ENCODE data around the gene NELL1. TPM values are rescaled to one million over a fixed set of nuclear protein-coding genes. Genes with fewer than 3 reads are reported as not detected.

Gene NELL1
- total RNA-seq, 1 experiment from 2014 or later, result 0.19 TPM

DNA sequence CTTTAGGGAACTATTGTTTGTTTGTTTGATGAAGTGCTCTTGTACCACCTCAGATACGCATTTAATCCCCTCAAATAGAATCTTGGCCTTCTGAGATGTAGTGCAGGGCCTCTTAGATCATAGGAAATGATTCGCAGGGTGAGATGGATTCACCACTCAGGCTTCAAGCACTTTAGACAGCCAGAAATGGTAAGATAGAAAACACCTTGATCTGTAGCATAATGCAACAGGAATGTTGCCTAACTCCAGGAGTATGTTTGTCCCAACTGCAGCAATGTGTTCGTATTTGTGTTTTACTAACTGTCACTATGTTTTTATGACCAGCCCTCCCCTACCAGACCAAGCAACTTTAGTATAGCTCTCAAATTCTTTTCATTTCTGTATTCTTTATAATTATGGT lies 761.2 kb downstream of the NELL1 start:
- H3K9me2 ChIP-seq (replicated peaks; ENCODE audit: insufficient read depth, low read length), result no peaks in the 10 kb centered on the region
- H3K36me3 ChIP-seq (ENCODE audit: insufficient read depth, low read length), result no peaks in the 10 kb centered on the region
- no peaks in the 10 kb centered on the region for H4K20me1 ChIP-seq (ENCODE audit: insufficient read depth, low read depth, low read length)
- DNase-seq, result no peak
- no peak overlapping the region for H3K9ac ChIP-seq (ENCODE audit: low read length)
- H3K79me2 ChIP-seq (ENCODE audit: low read length), result no peaks in the 10 kb centered on the region
- no peak overlapping the region for H3K27ac ChIP-seq (ENCODE audit: low read length)
- no peak overlapping the region for H3K4me3 ChIP-seq (ENCODE audit: low read length)
- H3K4me1 ChIP-seq (ENCODE audit: low read length), result no peaks in the 10 kb centered on the region
- no peak overlapping the region for H3K4me2 ChIP-seq (ENCODE audit: low read depth, low read length, poor library complexity, severe bottlenecking)
- no peaks in the 10 kb centered on the region for H3K27me3 ChIP-seq (ENCODE audit: low read length)
- H2AFZ ChIP-seq (ENCODE audit: low read length), result no peak overlapping the region
- H3K9me3 ChIP-seq (ENCODE audit: low read length), result no peaks in the 10 kb centered on the region

DNA sequence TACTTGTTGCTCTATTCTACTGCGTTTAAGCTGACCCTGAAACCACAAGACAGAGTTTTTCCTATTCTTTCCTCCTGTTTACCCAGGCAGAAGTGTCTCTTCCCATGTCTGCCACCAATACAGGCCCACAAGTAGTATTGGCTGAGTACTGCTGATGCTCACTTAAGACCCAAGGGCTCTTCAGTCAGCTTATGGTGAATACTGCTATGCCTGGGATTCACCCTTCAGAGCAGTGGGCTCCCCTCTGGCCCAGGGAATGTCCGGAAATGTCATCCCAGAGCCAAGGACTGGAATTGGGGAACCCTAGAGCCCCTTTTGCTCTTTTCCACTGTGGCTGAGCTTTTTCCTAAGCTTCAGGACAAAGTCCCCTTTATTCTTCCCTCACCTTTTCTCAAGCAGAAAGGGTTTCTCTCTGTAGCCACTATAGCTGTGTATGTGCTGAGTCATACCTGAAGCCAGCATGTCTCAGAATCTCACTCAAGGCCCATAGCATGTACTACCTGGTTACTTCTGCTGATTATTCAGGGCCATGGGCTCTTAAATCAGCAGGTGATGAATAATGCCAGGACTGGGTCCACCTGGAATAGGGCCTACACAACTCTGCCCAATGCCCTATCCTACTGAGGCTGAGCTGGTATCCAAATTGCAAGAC lies 777.7 kb downstream of the NELL1 start:
- Histone ChIP-seq H3K9me2 (replicated peaks; ENCODE audit: insufficient read depth, low read length) (no peaks in the 10 kb centered on the region), H3K9me3 (ENCODE audit: low read length) (0 out of 2 replicates have a peak, but pooled peaks cover 2% of the 10 kb centered on the region), H3K9ac (ENCODE audit: low read length) (no peak overlapping the region), H3K27me3 (ENCODE audit: low read length) (no peaks in the 10 kb centered on the region), H3K79me2 (ENCODE audit: low read length) (no peaks in the 10 kb centered on the region), H4K20me1 (ENCODE audit: insufficient read depth, low read depth, low read length) (no peaks in the 10 kb centered on the region), H3K4me3 (ENCODE audit: low read length) (no peak overlapping the region), H3K36me3 (ENCODE audit: insufficient read depth, low read length) (no peaks in the 10 kb centered on the region), H3K4me1 (ENCODE audit: low read length) (no peaks in the 10 kb centered on the region), H2AFZ (ENCODE audit: low read length) (no peak overlapping the region), H3K27ac (ENCODE audit: low read length) (no peak overlapping the region), H3K4me2 (ENCODE audit: low read depth, low read length, poor library complexity, severe bottlenecking) (no peak overlapping the region)
- DNase-seq, result no peak

DNA sequence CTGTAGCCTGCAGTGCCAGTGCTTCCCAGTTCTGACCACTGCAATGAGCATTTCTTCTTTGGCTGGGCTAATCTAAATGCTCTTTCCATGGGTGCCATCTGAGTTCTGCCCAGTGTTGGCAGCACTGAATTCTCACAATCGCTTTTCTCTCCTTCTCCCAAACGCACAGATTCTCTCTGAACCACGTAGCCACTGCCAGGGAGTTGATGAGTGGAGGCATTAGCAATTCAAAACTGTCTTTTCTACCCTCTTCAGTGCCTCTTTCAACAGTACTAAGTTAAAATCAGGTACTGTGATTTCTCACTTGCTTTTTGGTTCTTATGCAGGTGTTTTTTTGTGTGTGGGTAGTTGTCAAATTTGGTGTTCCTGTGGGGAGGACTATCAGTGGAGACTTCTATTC lies 778.5 kb downstream of the NELL1 start:
- Histone ChIP-seq H3K36me3 (ENCODE audit: insufficient read depth, low read length) (no peaks in the 10 kb centered on the region), H3K79me2 (ENCODE audit: low read length) (no peaks in the 10 kb centered on the region), H3K27me3 (ENCODE audit: low read length) (no peaks in the 10 kb centered on the region), H3K9me3 (ENCODE audit: low read length) (0 out of 2 replicates have a peak, but pooled peaks cover 2% of the 10 kb centered on the region), H3K9me2 (replicated peaks; ENCODE audit: insufficient read depth, low read length) (no peaks in the 10 kb centered on the region), H3K4me3 (ENCODE audit: low read length) (no peak overlapping the region), H3K9ac (ENCODE audit: low read length) (no peak overlapping the region), H2AFZ (ENCODE audit: low read length) (no peak overlapping the region), H4K20me1 (ENCODE audit: insufficient read depth, low read depth, low read length) (no peaks in the 10 kb centered on the region), H3K4me2 (ENCODE audit: low read depth, low read length, poor library complexity, severe bottlenecking) (no peak overlapping the region), H3K4me1 (ENCODE audit: low read length) (no peaks in the 10 kb centered on the region), H3K27ac (ENCODE audit: low read length) (no peak overlapping the region)
- DNase-seq, result no peak

DNA sequence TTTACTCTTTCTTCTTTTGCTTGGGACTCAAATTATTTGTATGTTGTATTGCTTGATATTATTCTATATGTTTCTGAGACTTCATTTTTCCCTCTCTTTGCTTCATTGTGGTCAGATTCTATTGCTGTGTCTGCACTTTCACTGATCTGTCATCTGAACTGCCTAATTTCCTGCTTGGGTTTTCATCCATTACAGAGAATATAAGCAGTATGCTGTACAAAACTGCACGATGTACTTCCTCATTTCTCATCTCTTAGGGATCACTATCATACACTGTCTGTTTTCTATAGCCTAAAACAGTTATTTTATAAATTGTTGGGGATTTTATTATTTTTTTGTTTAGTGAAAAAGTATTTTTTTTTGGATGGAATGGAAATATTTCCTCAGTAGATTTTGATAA lies 786.8 kb downstream of the NELL1 start:
- Histone ChIP-seq H3K4me3 (ENCODE audit: low read length) (no peak overlapping the region), H3K9ac (ENCODE audit: low read length) (no peak overlapping the region), H3K4me1 (ENCODE audit: low read length) (no peaks in the 10 kb centered on the region), H3K9me3 (ENCODE audit: low read length) (no peaks in the 10 kb centered on the region), H3K9me2 (replicated peaks; ENCODE audit: insufficient read depth, low read length) (no peaks in the 10 kb centered on the region), H2AFZ (ENCODE audit: low read length) (no peak overlapping the region), H3K4me2 (ENCODE audit: low read depth, low read length, poor library complexity, severe bottlenecking) (no peak overlapping the region), H4K20me1 (ENCODE audit: insufficient read depth, low read depth, low read length) (no peaks in the 10 kb centered on the region), H3K27me3 (ENCODE audit: low read length) (no peaks in the 10 kb centered on the region), H3K27ac (ENCODE audit: low read length) (no peak overlapping the region), H3K79me2 (ENCODE audit: low read length) (no peaks in the 10 kb centered on the region), H3K36me3 (ENCODE audit: insufficient read depth, low read length) (no peaks in the 10 kb centered on the region)
- no peak for DNase-seq

DNA sequence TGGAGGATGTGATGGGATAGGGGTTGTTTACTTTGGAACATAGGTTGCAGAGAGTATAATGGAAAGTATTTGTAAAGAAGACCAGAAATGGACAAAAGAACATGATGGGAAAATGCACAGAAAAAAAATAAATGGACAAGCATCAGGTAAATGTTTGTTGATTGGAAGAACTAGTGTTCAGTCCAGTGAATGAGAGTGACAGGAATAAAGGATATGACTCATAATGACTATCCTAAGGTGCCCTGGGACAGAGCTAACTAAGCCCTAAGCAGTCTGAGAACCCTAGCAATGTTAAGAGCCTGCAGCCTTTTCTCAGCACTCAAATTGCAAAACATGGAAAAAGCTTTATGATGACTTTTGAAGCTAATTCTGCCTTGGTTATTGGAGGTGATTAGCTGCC lies 790.7 kb downstream of the NELL1 start:
- Histone ChIP-seq H3K27me3 (ENCODE audit: low read length) (no peaks in the 10 kb centered on the region), H3K9me3 (ENCODE audit: low read length) (no peaks in the 10 kb centered on the region), H3K9ac (ENCODE audit: low read length) (no peak overlapping the region), H3K4me2 (ENCODE audit: low read depth, low read length, poor library complexity, severe bottlenecking) (no peak overlapping the region), H3K36me3 (ENCODE audit: insufficient read depth, low read length) (no peaks in the 10 kb centered on the region), H3K79me2 (ENCODE audit: low read length) (no peaks in the 10 kb centered on the region), H3K4me3 (ENCODE audit: low read length) (no peak overlapping the region), H2AFZ (ENCODE audit: low read length) (no peak overlapping the region), H3K4me1 (ENCODE audit: low read length) (peaks cover 4% of the 10 kb centered on the region), H3K9me2 (replicated peaks; ENCODE audit: insufficient read depth, low read length) (no peaks in the 10 kb centered on the region), H3K27ac (ENCODE audit: low read length) (no peak overlapping the region), H4K20me1 (ENCODE audit: insufficient read depth, low read depth, low read length) (no peaks in the 10 kb centered on the region)
- no peak for DNase-seq

DNA sequence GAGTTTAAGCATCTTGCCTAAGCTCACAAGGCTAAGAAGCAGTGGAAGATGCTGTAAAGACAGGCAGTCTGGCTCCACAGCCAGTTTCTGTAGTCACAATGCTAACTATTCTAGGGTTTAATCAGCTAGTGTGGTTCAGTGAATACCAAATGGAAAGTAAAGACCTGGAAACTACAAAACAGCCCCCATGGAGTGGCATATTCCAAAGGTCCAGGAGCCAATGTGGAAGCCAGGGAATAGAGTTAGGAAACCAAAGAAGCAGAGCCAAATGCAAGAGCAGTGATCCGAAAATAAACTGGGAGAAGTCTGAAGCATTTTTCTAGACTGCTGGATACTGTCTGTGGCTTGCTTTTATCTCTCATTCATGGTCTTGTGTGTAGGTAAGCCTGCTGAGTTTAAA lies 792.3 kb downstream of the NELL1 start:
- H3K4me2 ChIP-seq (ENCODE audit: low read depth, low read length, poor library complexity, severe bottlenecking), result no peak overlapping the region
- no peak overlapping the region for H3K4me3 ChIP-seq (ENCODE audit: low read length)
- H3K9ac ChIP-seq (ENCODE audit: low read length), result no peak overlapping the region
- DNase-seq, result no peak
- no peak overlapping the region for H3K27ac ChIP-seq (ENCODE audit: low read length)
- H3K79me2 ChIP-seq (ENCODE audit: low read length), result no peaks in the 10 kb centered on the region
- no peaks in the 10 kb centered on the region for H3K9me3 ChIP-seq (ENCODE audit: low read length)
- peaks cover 15% of the 10 kb centered on the region for H3K4me1 ChIP-seq (ENCODE audit: low read length)
- no peaks in the 10 kb centered on the region for H3K9me2 ChIP-seq (replicated peaks; ENCODE audit: insufficient read depth, low read length)
- H3K36me3 ChIP-seq (ENCODE audit: insufficient read depth, low read length), result no peaks in the 10 kb centered on the region
- no peaks in the 10 kb centered on the region for H4K20me1 ChIP-seq (ENCODE audit: insufficient read depth, low read depth, low read length)
- no peak overlapping the region for H2AFZ ChIP-seq (ENCODE audit: low read length)
- H3K27me3 ChIP-seq (ENCODE audit: low read length), result no peaks in the 10 kb centered on the region

DNA sequence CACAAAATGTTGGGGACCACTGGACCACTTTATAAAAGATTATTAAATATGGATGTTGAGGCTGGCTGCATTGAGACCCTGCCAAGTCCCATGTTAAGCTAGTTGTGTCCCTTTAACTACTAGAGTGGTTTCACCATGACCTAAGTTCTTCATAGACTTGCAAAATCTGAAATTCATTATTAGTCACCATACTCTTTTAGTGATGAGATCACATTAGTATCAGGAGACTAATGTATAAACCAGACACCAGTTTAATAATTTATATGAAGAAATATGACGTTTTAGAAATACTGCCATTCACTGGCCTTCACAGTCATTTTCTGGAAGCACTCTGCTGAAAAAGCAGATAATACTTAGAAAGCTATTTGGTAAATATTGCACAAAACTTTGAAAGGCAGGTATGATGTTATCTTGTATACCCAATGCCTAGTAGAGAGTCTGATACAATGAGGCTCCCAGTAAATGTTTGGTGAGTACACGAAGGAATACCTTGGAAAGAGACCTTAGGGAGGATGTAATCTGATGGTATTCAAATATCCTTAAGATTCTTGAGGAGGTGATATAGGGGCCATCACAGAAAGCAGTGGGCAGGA lies 795.3 kb downstream of the NELL1 start:
- H3K4me1 ChIP-seq (ENCODE audit: low read length), result peaks cover 15% of the 10 kb centered on the region
- H3K4me2 ChIP-seq (ENCODE audit: low read depth, low read length, poor library complexity, severe bottlenecking), result no peak overlapping the region
- no peak overlapping the region for H3K9ac ChIP-seq (ENCODE audit: low read length)
- H3K9me3 ChIP-seq (ENCODE audit: low read length), result no peaks in the 10 kb centered on the region
- H4K20me1 ChIP-seq (ENCODE audit: insufficient read depth, low read depth, low read length), result no peaks in the 10 kb centered on the region
- H2AFZ ChIP-seq (ENCODE audit: low read length), result no peak overlapping the region
- no peaks in the 10 kb centered on the region for H3K9me2 ChIP-seq (replicated peaks; ENCODE audit: insufficient read depth, low read length)
- H3K79me2 ChIP-seq (ENCODE audit: low read length), result no peaks in the 10 kb centered on the region
- no peaks in the 10 kb centered on the region for H3K27me3 ChIP-seq (ENCODE audit: low read length)
- DNase-seq, result no peak
- H3K36me3 ChIP-seq (ENCODE audit: insufficient read depth, low read length), result no peaks in the 10 kb centered on the region
- no peak overlapping the region for H3K27ac ChIP-seq (ENCODE audit: low read length)
- H3K4me3 ChIP-seq (ENCODE audit: low read length), result no peak overlapping the region

DNA sequence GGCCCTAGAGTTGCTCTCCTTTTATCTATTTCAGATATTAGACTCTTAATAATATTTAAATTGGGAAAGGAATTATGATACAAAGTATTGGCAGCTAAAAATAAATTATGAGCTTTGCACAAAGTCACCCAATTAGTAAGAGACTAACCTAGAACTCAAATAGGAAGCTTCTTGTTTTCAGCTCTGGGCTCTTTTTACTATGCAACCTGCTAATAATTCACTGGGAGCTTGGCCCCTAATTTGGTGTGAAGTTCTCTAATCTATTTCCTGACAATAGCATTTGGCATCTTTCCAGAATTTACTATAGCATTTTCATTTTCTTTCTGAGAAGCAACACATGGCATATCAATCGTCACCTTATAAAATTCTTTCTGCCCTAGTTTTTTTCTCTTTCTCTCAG lies 795.8 kb downstream of the NELL1 start:
- no peak overlapping the region for H3K4me2 ChIP-seq (ENCODE audit: low read depth, low read length, poor library complexity, severe bottlenecking)
- H3K9ac ChIP-seq (ENCODE audit: low read length), result no peak overlapping the region
- no peaks in the 10 kb centered on the region for H3K36me3 ChIP-seq (ENCODE audit: insufficient read depth, low read length)
- H3K4me3 ChIP-seq (ENCODE audit: low read length), result no peak overlapping the region
- peaks cover 15% of the 10 kb centered on the region for H3K4me1 ChIP-seq (ENCODE audit: low read length)
- H3K79me2 ChIP-seq (ENCODE audit: low read length), result no peaks in the 10 kb centered on the region
- no peaks in the 10 kb centered on the region for H3K9me3 ChIP-seq (ENCODE audit: low read length)
- no peaks in the 10 kb centered on the region for H3K27me3 ChIP-seq (ENCODE audit: low read length)
- no peaks in the 10 kb centered on the region for H3K9me2 ChIP-seq (replicated peaks; ENCODE audit: insufficient read depth, low read length)
- H3K27ac ChIP-seq (ENCODE audit: low read length), result no peak overlapping the region
- H2AFZ ChIP-seq (ENCODE audit: low read length), result no peak overlapping the region
- no peaks in the 10 kb centered on the region for H4K20me1 ChIP-seq (ENCODE audit: insufficient read depth, low read depth, low read length)
- no peak for DNase-seq

All from Karpas-422 (cell line).